ENCODE data around the gene MITF. TPM values are rescaled to one million over a fixed set of nuclear protein-coding genes. Genes with fewer than 3 reads are reported as not detected.

Gene MITF
- total and polyA plus RNA-seq, 2 experiments from 2014 or later, result 73.2 to 99.9 TPM

GRCh38 chr3:69861556-69861955 lies 122.3 kb downstream of the MITF start:
- Histone ChIP-seq H3K4me1 (ENCODE audit: low read depth) (peaks cover 43% of the 10 kb centered on the region), H3K27me3 (no peaks in the 10 kb centered on the region)
- TF ChIP-seq, protein P1, sequence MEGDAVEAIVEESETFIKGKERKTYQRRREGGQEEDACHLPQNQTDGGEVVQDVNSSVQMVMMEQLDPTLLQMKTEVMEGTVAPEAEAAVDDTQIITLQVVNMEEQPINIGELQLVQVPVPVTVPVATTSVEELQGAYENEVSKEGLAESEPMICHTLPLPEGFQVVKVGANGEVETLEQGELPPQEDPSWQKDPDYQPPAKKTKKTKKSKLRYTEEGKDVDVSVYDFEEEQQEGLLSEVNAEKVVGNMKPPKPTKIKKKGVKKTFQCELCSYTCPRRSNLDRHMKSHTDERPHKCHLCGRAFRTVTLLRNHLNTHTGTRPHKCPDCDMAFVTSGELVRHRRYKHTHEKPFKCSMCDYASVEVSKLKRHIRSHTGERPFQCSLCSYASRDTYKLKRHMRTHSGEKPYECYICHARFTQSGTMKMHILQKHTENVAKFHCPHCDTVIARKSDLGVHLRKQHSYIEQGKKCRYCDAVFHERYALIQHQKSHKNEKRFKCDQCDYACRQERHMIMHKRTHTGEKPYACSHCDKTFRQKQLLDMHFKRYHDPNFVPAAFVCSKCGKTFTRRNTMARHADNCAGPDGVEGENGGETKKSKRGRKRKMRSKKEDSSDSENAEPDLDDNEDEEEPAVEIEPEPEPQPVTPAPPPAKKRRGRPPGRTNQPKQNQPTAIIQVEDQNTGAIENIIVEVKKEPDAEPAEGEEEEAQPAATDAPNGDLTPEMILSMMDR (IDR thresholded peaks at IDR 0.05; ENCODE audit: low read depth, low read length), result no peak

DNA sequence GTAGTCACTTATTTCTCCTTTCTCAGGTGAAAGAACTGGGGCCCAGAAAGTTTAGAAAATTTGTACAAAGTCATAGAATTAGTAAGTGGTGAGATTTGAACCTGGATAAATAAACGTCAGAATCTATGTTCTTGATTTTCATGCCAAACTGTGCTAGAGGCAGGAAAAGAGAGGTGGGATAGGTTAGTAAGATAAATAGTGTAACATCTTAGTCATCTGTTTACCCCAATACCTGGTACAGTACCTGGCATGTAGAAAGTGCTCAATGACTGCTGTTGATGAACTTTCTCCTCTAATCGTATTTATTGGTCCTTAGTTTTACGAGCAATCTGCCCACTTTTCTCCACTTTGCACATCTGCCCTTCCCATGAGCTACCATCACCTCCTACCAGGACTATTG lies 124.9 kb downstream of the MITF start:
- no peaks in the 10 kb centered on the region for H3K27me3 ChIP-seq
- H3K4me1 ChIP-seq (ENCODE audit: low read depth), result peaks cover 29% of the 10 kb centered on the region
- H3K27ac ChIP-seq, result peak overlapping the region; percentile 97
- no peak overlapping the region for H3K4me3 ChIP-seq
- TF ChIP-seq, protein P1 (IDR thresholded peaks at IDR 0.05; ENCODE audit: low read depth, low read length), result no peak
- DNase-seq (ENCODE audit: low read depth in 1 of 2, low spot score in 1 of 2), result no peak
- H3K36me3 ChIP-seq, result no peaks in the 10 kb centered on the region
- H3K9me3 ChIP-seq (ENCODE audit: low read depth), result no peaks in the 10 kb centered on the region

More at GRCh38 chr3:69861556-69861955, 122.3 kb downstream of the MITF start:
- Histone ChIP-seq H3K9me3 (ENCODE audit: low read depth) (no peaks in the 10 kb centered on the region), H3K27ac (no peak overlapping the region), H3K36me3 (no peaks in the 10 kb centered on the region), H3K4me3 (no peak overlapping the region)
- no peak for DNase-seq (ENCODE audit: low read depth in 1 of 2, low spot score in 1 of 2)

- Histone ChIP-seq H3K9me3 (ENCODE audit: low read depth) (no peaks in the 10 kb centered on the region), H3K4me1 (ENCODE audit: low read depth) (peaks cover 29% of the 10 kb centered on the region), H3K27ac (peak overlapping the region; percentile 97), H3K36me3 (no peaks in the 10 kb centered on the region), H3K27me3 (no peaks in the 10 kb centered on the region), H3K4me3 (no peak overlapping the region)
- TF ChIP-seq, protein P1 (IDR thresholded peaks at IDR 0.05; ENCODE audit: low read depth, low read length), result no peak
- DNase-seq (ENCODE audit: low read depth in 1 of 2, low spot score in 1 of 2), result no peak
Measured at GRCh38 chr3:69864766-69865165, 125.5 kb downstream of the MITF start.

- TF ChIP-seq, protein P1 (IDR thresholded peaks at IDR 0.05; ENCODE audit: low read depth, low read length), result no peak
- H3K27ac ChIP-seq, result peak overlapping the region; percentile 97
- no peaks in the 10 kb centered on the region for H3K9me3 ChIP-seq (ENCODE audit: low read depth)
- peak overlapping the region; percentile 52 for H3K4me3 ChIP-seq
- no peaks in the 10 kb centered on the region for H3K36me3 ChIP-seq
- peaks cover 31% of the 10 kb centered on the region for H3K4me1 ChIP-seq (ENCODE audit: low read depth)
- H3K27me3 ChIP-seq, result no peaks in the 10 kb centered on the region
- DNase-seq (ENCODE audit: low read depth in 1 of 2, low spot score in 1 of 2), result peak; percentile 3 to 91
Measured at GRCh38 chr3:69865925-69866679, 126.8 kb downstream of the MITF start.

DNA sequence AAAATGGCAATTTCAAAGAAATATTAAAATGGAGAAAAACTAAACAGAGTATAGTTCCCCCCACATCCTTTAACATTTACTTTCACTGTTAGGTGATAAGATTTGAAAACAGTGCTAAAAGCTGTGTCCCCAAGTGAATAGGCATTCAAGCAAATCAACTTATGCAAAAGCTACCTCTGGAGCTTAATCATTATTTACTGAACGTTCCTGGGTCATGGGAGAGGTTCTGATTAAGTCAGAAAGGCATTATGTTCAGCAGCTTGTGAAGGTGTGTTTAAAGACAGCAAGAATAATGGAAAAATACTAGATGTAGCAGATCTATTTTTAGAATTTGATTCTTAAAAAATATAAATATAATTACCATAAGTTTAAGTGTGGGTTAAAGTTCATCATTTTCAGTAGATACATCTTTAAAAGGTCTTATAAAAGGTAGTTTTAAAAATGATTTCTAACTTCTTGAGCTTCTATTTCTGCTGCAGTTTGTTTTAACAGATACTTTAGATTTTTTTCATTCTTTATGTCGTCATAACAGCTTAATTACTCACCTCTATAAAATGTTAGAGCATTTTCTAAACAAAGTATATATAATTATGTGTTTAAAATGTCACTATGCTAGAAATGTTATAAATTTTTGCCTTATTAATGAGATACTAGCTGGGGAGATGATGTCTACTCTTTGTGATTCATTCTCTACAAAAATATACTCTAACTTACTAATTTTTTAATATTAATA lies 127.9 kb downstream of the MITF start:
- TF ChIP-seq, protein P1 (IDR thresholded peaks at IDR 0.05; ENCODE audit: low read depth, low read length), result no peak
- H3K4me1 ChIP-seq (ENCODE audit: low read depth), result peaks cover 38% of the 10 kb centered on the region
- peak overlapping the region; percentile 97 for H3K27ac ChIP-seq
- DNase-seq (ENCODE audit: low read depth in 1 of 2, low spot score in 1 of 2), result no peak
- peak overlapping the region; percentile 52 for H3K4me3 ChIP-seq
- H3K27me3 ChIP-seq, result no peaks in the 10 kb centered on the region
- no peaks in the 10 kb centered on the region for H3K9me3 ChIP-seq (ENCODE audit: low read depth)
- H3K36me3 ChIP-seq, result no peaks in the 10 kb centered on the region

Measured in cardiac muscle cell (in vitro differentiated cells and primary cell).